GM19238 (cell line): ENCODE data around the gene LCN15.

Source experiments
- DNase-seq: peaks from one replicate; pipeline ENCODE4 v3.0.0; 2011; ENCODE audit warnings: low spot score; ENCODE audit not compliant: insufficient read length

LCN15 gene

DNA sequence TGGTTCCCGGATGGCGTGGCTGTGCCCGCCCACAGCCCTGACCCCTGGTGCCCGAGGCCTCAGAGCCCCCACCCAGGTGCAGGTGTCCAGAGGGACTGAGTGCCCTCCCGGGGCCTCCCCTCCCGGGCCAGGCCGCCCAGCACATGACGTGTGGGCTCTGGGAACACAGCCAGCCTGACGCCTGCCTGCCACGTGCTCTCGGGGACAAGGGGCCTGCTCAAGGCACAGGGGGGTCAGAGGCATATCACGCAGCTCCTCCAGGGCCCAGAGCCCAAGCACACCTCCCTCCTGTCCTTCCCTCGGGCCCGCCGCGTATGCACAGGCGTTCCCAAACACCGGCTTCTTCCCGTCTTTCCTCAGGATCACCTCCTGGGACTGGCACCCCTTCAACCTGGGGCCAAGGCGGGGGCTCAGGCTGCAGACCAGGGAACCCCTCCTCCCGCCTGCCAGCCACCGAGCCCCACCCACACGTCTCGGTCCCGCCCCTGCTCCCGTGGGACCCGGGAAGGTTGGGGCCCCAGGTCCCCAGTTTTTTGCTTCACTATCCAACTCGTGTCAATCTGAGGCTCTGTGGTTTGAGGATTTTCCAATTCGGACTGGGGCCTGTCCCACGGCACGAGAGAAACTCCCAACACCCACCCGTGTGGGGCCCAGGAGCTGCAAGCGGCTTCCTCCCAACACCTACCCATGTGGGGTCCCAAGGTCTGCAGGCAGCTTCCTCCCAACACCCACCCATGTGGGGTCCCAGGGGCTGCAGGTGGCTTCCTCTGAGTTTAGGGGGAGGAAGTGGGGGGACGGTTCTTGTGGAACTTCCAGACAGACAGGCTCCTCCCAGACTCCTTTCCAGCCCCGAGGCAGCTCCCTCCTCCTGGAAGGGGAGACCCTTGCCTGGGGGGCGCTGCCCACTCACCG lies 23.1 kb downstream of the LCN15 start:
- DNase-seq: no peak

DNA sequence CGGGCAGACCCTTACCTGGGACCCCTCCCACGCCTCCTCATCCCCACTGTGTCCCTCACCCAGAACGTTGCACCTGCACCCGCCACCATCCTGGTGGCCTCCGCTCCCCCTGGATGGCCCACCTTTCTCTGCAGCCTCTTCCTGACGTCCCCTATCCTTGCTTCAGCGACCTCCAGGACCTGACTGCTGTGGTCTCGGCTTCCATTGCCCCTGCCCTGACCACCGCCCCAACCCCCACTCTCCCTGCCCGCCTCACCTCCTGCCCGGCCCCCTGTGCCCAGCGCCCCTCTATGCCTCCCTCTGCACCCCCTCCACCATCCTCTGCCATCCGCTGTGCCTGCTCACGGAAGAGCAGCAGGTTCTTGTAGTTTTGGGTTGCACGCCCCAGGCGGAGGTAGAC lies 23.8 kb downstream of the LCN15 start:
- DNase-seq: no peak

DNA sequence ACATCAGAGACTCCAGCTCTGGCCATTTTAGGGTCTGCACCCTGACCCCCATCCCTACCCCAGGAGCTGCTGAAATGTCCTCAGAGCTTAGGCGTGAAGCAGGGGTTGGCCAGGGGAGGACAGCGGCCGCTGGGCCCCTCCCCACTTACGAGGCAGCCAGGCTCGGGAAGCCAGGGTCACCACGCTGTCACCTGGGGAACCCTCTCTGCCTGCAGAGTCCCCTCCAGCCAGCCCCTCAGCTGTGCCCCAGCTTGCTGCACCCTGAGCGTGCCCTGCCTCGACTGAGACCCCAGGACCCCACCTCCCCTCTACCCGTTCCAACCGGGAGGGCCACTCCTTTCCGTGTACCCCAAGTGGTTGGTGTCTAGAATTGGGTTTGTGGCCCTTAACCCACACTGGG lies 24.2 kb downstream of the LCN15 start:
- DNase-seq: no peak

DNA sequence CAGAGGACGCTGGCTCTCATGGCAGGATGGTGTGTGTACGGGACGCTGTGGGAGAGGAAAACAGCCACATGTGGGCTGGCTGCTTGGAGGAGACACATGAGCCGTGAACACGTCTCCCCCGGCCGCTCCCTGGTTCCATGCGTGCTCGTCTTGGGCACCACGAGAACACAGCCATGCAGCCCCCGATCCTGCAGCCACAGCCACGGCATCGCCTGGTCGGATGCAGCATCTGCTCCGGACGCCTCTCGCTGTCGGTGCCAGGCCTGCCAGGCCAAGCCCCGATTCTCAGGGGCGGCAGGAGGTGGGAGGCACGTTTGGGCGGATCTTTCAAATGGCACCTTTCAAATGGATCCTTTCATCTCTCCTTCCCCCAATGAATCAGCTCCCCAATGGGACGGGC lies 24.8 kb downstream of the LCN15 start:
- no peak for DNase-seq

DNA sequence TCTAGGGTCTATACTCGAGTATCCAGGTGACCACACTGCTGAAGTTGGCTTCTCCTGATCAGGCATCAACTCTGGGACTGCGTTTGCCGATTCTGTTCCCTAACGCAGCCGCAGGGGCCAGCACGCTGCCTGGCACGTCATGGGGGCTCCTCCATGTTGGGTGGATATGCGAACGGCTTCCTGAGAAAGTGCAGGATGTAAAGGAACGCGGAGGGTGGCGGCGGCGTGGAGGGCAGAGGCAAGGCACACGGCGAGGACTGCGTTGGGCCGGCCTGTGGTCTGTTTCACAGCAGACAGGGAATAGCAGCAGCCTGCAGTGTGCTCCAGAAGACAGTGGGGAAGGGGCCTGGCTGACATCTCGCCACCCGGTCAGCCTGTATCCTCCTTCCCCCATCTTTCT lies 25.4 kb downstream of the LCN15 start:
- no peak for DNase-seq

DNA sequence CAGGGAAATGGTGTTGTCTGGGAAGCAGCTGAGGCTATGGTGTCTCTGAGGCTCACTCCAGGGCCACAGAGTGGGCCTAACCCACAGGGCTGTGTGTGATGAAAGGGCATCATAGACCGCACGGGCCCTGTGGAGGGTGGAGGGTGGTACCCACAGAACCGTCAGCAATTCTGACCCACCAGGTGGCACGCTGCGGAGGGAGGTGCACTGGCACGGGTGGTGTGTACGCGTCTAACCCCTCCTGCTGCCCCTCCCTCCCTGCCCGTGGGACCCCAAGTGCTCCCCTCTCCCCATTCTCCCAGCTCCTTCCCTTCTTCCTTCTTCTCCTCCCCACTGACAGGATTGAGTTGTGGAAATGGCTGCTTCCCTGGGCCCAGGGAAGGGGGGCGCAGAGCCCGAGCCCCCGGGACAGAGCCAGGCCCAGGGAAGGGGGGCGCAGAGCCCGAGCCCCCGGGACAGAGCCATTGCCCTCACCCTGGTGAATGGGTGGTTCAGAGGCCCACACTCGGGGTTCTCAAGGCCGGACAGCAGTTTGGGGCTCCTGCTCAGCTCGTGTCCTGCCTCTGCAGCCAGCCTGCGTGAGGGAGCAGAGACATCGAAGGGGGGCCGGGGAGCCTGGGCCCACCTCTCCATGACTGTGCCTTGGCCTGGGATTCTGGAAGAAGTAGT lies 28.4 kb downstream of the LCN15 start:
- DNase-seq: no peak

DNA sequence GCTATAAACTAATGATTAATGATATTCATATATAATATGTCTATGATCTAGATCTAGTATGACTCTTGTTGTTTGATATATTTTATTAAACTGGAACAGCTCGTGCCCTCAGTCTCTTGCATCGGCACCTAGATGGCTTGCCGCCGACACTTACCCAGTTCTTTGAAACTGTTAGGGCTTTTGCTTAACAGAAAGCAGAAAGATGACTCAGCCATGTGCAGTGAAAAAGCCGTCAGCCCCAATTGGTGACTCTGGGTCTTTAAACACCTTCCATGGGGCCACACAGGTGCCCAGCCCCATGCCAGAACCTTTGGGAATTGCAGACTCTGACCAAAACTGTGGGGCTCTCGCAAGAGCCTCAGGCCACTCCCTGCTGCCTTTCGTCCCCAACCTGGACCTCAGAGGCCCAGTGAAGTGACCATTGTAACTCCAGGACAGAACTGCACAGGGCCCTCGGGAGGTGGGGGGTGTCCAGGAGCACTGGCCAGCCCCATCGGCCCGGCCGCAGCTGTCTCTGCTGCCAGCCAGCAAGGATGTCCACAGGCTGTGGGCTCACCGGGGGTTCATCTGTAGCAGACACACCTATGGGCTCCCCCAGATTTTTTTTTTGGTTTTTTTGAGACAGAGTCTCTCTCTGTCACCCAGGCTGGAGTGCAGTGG lies 29.4 kb downstream of the LCN15 start:
- no peak for DNase-seq

DNA sequence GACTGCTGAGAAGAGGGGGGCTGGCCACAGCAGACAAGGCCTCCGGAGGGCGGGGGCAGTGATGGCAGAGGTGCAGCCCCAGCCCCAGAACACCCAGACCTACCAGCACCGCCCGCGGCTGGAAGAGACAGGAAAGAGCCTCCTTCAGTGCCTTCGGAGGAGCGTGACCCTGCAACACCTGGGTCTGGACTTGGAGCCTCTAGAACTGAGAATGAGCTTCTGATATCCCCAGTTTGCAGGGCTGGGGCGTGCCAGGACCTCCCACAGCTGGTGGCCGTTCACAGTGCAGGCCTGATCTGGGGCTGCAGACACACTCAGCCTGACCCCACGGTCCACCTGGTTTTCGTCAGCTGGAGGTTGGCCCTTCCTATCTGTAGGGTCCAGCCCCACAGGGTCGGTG lies 30.7 kb downstream of the LCN15 start:
- DNase-seq: no peak

DNA sequence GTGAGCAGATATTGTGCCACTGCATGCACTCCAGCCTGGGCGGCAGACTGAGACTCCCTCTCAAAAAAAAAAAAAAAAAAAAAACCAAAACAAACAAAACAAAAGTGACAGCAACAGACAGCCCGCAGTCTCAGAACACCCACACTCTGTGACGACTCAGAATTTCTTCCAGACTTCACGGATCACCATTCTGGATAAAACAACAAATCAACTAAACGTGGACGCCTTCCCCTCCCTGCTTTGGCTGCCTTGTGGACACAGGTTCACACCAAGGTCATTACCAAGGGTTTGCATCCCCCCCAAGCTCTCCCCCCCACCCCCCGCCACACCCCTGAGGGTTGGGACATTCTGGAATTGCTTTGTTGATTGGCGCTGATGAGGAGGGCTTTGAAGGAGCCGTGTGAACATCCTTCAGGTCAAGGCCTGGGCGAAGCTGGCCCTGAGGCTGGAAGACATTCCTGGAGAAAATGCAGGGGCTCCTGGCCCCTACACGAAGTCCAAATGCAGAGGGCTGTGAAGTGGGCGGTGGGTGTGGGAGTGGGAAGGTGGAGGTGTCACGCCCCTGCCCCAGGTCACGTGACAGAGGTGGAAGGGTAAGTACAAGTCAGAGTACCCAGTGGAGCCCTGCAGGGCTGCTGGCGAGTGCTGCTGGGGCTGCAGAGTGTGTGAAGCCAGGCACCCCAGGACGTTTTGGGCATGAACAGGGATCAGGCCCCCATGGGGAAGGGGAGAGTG lies 31.7 kb downstream of the LCN15 start:
- DNase-seq: no peak

DNA sequence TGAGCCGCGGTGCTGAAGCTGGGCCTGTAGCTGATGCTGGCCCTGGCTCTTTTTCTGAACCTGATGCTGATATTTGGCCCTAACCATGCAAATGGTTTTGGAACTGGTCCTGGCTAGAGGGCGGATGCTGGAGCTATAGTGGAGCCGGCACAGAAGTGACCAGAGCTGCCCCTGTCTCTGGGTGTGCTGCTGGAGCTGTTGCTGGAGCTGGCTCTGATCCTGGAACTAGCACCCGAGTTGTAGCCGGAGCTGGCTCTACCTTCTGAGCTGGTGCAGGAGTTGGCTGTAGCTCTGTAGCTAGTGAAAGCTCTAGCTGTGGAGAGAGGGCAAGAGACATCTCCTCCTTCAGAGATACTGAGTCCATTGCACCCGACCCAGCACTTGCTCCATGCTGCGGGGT lies 34.4 kb downstream of the LCN15 start:
- DNase-seq: no peak

DNA sequence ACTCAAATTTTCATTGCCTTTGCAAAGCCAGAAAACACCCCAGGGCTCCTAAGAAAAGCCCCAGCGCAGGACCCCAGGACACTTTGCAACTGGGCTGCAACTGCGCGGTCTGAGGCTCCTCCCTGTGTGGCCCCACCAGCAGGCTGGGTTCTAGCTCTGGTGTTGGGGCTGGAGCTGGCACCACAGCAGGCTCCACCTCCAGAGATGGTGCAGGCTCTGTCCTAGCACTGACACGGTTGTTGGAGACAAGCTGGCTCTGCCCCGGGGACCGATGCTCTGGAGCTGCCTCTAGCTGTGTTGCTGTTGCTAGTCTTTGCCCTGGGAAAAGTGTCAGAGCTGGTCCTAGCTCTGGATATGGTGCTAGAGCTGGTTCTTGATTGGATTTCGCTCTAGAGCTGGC lies 35.2 kb downstream of the LCN15 start:
- DNase-seq: no peak

DNA sequence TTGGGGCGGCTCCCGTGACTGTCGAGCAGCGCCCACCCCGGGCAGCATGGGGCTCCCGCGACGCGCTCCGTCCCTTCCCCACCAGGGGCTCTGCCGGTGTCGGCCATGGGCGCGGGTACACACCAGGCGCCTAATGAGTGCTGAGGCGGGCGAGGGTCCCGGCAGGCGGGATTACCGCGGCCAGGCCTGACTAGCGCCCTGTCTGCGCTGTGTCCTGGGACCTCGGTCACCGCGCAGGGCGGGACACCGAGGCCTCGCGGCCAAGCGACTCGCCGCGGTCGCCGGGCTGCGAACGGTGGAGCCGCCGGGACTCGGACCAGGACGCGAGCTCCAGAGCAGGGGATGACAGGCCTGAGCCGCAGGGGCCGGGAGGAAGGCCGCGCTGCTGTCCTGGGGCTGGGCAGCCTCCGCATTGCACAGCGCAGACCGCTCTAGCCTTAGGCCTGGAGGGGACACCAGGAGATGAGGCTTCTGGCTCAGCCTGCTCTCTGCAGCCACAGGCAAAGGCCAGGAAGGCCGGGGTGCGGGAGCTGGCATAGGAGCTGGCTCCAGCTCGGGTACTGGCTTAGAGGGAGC lies 35.7 kb downstream of the LCN15 start:
- no peak for DNase-seq

DNA sequence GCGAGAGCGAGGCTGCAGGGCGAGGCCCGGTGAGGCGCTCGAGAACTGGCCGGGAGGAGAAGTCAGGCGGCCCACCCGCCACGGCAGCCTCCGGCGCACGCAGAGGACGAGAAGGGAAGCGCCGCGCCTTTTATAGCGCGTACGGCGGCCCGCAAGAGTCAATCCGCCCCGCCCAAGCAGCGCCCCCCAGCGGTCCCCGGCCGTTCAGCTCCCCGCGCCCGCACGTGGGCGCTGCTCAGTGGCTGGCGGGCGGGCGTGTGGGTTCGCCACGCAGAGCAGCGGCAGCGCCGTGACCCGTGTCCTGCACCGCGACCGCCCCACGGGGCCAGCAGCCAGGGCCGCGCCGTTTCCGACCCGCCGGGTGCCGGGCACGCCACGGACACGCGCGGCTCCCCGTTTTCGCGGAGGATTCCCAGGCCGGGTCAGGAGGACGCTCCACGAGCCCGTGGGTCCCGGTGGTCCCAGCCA lies 36.2 kb downstream of the LCN15 start:
- DNase-seq: peak; percentile 97

DNA sequence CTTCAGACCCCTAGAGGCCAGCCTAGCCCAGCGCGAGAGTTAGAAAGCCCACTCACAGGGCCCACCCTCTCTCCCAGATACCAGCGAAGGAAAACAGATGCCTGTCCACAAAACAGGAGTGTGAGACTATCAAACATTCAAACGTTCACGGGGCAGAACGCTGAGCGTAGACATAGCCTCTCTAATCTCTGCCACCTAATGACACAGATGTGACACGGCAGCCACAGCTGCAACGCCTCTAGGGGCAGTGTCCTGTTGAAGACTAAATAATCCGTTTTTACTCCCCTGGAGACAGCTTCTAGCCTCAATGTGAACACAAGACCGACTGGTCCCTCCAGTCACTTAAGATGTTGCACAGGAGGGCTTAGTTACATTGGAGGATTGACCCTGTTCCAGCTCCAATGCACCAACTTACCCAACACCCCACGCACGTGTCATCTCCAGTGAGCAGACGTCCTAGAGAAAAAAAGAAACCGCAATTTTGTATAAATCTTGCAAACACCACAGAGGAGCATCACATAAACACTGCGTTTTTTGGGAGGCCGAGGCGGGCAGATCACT lies 37.6 kb downstream of the LCN15 start:
- peak; percentile 84 for DNase-seq

DNA sequence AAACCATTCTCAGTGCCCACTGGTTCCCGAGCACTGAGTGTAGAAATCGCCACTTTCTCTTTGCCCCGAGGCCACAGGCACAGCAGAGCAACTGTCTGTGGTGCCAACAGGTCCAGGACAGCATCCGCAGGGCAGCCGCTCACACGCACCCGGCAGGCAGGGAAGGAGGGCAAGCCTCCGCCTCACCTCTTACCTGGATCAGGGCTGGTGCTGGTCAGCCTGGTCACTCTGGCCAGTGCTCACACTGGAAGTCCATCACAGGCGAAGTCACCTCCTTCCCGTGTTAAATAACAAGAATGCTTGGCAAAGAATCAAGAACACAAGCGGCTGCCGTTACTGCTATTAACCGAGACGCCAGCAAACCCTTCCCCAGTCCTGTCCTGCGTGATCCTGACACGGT lies 38.2 kb downstream of the LCN15 start:
- DNase-seq: no peak

DNA sequence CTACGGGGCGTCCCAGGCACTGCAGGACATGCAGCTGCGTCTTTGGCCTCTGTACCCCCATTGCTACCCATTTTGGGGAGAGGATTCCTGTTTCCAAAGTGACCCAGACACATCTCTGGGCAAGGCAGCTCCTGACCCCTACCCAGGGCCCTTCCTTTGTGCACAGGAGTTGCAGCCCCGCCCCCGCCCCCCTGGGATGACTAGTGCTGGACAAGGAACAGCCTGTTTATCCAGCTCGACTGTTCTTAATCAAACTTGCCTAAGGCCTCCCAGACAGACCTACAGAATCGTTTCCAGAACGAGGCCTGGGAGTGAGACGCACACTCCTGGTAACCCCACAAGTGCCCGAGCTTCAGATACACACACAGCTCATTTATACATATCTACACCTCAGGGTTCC lies 38.7 kb downstream of the LCN15 start:
- DNase-seq: no peak

DNA sequence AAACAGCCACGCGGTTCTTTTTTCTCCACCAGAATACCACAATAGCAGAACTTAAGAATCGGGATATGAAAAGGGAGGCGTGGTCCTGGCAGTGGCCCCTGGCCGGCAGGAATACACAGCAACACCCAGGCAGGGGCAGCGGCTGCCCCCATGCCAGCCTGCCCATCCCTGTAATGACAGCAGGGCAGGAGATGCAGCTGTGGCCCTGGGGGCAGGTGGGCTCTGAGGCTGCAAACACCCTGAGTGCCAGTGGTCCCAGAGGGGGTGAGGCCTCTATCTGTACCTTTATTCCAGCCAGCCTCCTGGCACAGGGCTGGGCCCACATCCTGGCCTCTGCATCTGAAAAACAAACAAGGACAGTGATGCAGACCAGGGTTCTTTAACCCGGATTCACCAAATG lies 39.5 kb downstream of the LCN15 start:
- no peak for DNase-seq

DNA sequence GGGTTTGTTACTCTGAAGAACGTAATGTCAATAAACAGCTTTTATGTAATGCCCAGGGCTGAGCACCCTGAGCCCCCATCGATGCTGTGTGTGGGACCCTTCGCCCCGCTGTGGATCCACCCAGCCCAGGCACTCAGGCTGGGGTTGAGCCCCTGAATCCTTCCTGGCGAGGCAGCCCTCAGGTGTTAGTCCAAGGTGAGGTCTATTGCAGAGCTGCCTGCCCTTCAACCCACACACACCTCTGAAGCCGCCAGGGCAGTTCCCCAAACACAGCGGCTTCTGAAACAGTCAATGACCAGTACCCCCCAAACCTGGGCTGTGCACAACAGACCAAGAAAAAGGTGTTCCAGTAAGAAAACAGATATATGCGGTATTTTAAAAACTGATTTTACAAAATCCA lies 40.3 kb downstream of the LCN15 start:
- DNase-seq: no peak

DNA sequence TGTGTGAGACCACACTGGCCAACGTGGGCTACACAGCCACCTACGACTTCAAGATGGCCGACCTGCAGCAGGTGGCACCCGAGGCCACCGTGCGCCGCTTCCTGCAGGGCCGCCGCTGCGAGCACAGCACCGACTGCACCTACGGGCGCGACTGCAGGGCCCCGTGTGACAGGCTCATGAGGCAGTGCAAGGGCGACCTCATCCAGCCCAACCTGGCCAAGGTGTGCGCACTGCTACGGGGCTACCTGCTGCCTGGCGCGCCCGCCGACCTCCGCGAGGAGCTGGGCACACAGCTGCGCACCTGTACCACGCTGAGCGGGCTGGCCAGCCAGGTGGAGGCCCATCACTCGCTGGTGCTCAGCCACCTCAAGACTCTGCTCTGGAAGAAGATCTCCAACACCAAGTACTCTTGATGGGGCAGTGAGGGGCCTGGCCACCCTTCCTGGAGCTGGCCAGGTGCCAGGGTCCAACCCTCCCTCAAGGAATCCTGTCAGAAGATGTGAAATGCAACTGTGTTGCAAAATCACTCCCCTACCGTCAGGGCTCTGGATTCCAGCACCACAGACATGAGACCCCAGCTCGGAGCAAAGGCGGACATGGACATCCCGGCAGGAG lies 40.8 kb downstream of the LCN15 start:
- no peak for DNase-seq

DNA sequence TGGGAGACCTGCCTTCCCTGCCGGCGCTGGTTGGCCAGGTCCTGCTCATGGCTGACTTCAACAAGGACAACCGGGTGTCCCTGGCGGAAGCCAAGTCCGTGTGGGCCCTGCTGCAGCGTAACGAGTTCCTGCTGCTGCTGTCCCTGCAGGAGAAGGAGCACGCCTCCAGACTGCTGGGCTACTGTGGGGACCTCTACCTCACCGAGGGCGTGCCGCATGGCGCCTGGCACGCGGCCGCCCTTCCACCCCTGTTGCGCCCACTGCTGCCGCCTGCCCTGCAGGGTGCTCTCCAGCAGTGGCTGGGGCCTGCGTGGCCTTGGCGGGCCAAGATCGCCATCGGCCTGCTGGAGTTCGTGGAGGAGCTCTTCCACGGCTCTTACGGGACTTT lies 41.4 kb downstream of the LCN15 start:
- no peak for DNase-seq
